Measurements from ENCODE around the gene ESPNL.

DNA sequence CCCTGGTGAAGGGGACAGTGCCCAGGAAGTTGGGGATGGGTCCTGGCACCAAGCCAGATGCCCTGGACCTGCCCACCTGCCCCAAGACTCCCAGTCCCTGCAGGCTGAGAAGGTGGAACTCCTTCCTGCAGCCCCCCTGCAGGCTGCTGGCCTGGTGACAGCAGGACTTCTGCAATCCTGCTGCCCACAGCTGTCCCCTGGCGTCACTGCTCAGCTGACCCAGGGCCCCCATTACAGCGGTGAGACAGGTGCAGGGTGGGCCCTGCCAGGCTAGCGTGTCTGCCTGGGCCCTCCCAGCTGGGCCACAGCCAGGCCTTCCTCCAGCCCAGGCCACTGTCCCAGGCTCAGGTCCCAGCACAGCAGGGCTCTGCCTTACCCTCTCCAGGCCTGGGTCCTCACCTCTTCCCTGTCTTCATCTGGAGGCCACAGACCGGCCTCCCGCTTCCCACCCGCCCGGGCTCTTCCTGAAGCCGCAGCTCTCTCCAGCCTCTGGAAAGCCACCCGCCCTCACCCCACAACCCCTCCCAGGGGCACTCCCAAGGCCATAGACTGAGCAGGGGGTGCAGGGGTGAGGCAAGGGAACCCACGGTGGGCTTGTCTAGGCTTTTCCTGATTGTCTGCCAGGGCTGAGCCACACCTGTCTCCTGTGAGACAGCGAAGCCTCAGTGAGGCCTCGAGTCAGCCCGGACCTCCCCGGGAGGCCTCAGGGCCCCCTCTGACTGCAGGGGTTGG is 49.9 kb downstream of the ESPNL start:
- TF ChIP-seq ZNF274 (IDR thresholded peaks at IDR 0.05; ENCODE audit: low read depth, low read length) = no peak
- no peak for TF ChIP-seq YY1 (IDR thresholded peaks at IDR 0.05; ENCODE audit: insufficient read depth, insufficient read length)
- no peak for TF ChIP-seq SUZ12 (IDR thresholded peaks at IDR 0.05; ENCODE audit: extremely low read depth, insufficient read depth, insufficient read length)

Measured in NT2/D1 (cell line).